HL-60 (cell line): ENCODE measurements around the gene CCDC30.
A peak's percentile ranks its signal among the peaks of the same experiment; 100 is the strongest.

Experiments used
- GABPA ChIP-seq: IDR thresholded peaks from 2 replicates; pipeline ENCODE4 v1.6.1; 2012; ENCODE audit warnings: low read depth
- TF ChIP-seq, protein P1 (sequence below): IDR thresholded peaks from one replicate; pipeline ENCODE4 v1.5.1; 2011; ENCODE audit warnings: low read length, control low read depth, inconsistent platforms; ENCODE audit not compliant: insufficient read depth
- TF ChIP-seq, protein P2 (sequence below): IDR thresholded peaks from 2 replicates; pipeline ENCODE4 v1.6.1; 2012; ENCODE audit warnings: low read depth; ENCODE audit not compliant: insufficient replicate concordance

- 0 out of 2 replicates have a peak, but pooled peaks have one; percentile 14 for TF ChIP-seq GABPA
- TF ChIP-seq, protein P1, sequence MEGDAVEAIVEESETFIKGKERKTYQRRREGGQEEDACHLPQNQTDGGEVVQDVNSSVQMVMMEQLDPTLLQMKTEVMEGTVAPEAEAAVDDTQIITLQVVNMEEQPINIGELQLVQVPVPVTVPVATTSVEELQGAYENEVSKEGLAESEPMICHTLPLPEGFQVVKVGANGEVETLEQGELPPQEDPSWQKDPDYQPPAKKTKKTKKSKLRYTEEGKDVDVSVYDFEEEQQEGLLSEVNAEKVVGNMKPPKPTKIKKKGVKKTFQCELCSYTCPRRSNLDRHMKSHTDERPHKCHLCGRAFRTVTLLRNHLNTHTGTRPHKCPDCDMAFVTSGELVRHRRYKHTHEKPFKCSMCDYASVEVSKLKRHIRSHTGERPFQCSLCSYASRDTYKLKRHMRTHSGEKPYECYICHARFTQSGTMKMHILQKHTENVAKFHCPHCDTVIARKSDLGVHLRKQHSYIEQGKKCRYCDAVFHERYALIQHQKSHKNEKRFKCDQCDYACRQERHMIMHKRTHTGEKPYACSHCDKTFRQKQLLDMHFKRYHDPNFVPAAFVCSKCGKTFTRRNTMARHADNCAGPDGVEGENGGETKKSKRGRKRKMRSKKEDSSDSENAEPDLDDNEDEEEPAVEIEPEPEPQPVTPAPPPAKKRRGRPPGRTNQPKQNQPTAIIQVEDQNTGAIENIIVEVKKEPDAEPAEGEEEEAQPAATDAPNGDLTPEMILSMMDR, result no peak
- TF ChIP-seq, protein P2, sequence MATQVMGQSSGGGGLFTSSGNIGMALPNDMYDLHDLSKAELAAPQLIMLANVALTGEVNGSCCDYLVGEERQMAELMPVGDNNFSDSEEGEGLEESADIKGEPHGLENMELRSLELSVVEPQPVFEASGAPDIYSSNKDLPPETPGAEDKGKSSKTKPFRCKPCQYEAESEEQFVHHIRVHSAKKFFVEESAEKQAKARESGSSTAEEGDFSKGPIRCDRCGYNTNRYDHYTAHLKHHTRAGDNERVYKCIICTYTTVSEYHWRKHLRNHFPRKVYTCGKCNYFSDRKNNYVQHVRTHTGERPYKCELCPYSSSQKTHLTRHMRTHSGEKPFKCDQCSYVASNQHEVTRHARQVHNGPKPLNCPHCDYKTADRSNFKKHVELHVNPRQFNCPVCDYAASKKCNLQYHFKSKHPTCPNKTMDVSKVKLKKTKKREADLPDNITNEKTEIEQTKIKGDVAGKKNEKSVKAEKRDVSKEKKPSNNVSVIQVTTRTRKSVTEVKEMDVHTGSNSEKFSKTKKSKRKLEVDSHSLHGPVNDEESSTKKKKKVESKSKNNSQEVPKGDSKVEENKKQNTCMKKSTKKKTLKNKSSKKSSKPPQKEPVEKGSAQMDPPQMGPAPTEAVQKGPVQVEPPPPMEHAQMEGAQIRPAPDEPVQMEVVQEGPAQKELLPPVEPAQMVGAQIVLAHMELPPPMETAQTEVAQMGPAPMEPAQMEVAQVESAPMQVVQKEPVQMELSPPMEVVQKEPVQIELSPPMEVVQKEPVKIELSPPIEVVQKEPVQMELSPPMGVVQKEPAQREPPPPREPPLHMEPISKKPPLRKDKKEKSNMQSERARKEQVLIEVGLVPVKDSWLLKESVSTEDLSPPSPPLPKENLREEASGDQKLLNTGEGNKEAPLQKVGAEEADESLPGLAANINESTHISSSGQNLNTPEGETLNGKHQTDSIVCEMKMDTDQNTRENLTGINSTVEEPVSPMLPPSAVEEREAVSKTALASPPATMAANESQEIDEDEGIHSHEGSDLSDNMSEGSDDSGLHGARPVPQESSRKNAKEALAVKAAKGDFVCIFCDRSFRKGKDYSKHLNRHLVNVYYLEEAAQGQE, result no peak
These were observed 20.4 kb upstream of the CCDC30 start for GRCh38 chr1:42442662-42443061.
